HepG2 (cell line): ENCODE measurements around the gene SQSTM1. TPM values are rescaled to one million over a fixed set of nuclear protein-coding genes. Genes with fewer than 3 reads are reported as not detected.

Experiments used
- ARNT2 ChIP-seq: sonication (generic); formaldehyde crosslinking; IDR thresholded peaks from 2 replicates; pipeline ENCODE4 v1.8.0; 2022; ENCODE audit warnings: mild to moderate bottlenecking, low read depth, missing genetic modification reagents, moderate library complexity
- ETV5 ChIP-seq: IDR thresholded peaks from 2 replicates; pipeline ENCODE4 v1.6.1; 2018; ENCODE audit warnings: missing biosample characterization, missing genetic modification reagents, inconsistent platforms, borderline replicate concordance
- FOXO1 ChIP-seq: sonication (generic); formaldehyde crosslinking; IDR thresholded peaks from 2 replicates; pipeline ENCODE4 v1.4.0; 2020; ENCODE audit warnings: missing genetic modification reagents
- HNF4G ChIP-seq, 2 experiments: sonication (generic) in 1 of 2; formaldehyde crosslinking in 1 of 2; IDR thresholded peaks; 2 replicates each; pipeline versions ENCODE4 v1.4.0 to v1.6.1; 2011 to 2020; ENCODE audit warnings: borderline replicate concordance in 2 of 2, low read depth in 2 of 2, mild to moderate bottlenecking in 2 of 2, low read length in 1 of 2, missing genetic modification reagents in 1 of 2, moderate library complexity in 1 of 2
- ISX ChIP-seq: sonication (generic); formaldehyde crosslinking; conservative IDR thresholded peaks from 2 replicates; pipeline ENCODE4 v1.5.0; 2020; ENCODE audit warnings: missing genetic modification reagents
- KDM5A ChIP-seq: fragments of 200-600 bp; sonication (generic); IDR thresholded peaks from 2 replicates; pipeline ENCODE4 v1.7.0; 2018; ENCODE audit warnings: antibody characterized with exemption, mild to moderate bottlenecking, low read length, borderline replicate concordance
- NFIB ChIP-seq: sonication (generic); formaldehyde crosslinking; IDR thresholded peaks from 2 replicates; pipeline ENCODE4 v1.9.0; 2021; ENCODE audit warnings: missing genetic modification reagents, mild to moderate bottlenecking, borderline replicate concordance
- RFXANK ChIP-seq: IDR thresholded peaks from 2 replicates; pipeline ENCODE4 v1.6.1; 2016
- SRSF9 ChIP-seq: fragments of 200-400 bp; formaldehyde crosslinking; IDR thresholded peaks from 2 replicates; pipeline ENCODE4 v1.6.1; 2018; ENCODE audit warnings: borderline replicate concordance, mild to moderate bottlenecking, low read depth, low read length; ENCODE audit not compliant: insufficient read depth, poor library complexity, severe bottlenecking
- STAG1 ChIP-seq: sonication (generic); formaldehyde crosslinking; IDR thresholded peaks from 2 replicates; pipeline ENCODE4 v1.4.0; 2020; ENCODE audit warnings: missing genetic modification reagents
- TFDP1 ChIP-seq: IDR thresholded peaks from 2 replicates; pipeline ENCODE4 v1.6.1; 2016; ENCODE audit warnings: missing compliant biosample characterization, missing genetic modification reagents, borderline replicate concordance
- ZIK1 ChIP-seq: sonication (generic); formaldehyde crosslinking; IDR thresholded peaks from 2 replicates; pipeline ENCODE4 v1.5.0; 2020; ENCODE audit warnings: mild to moderate bottlenecking, low read depth, missing genetic modification reagents, borderline replicate concordance
- ZNF460 ChIP-seq: sonication (generic); formaldehyde crosslinking; IDR thresholded peaks from 2 replicates; pipeline ENCODE4 v1.5.1; 2020; ENCODE audit warnings: missing genetic modification reagents, mild to moderate bottlenecking, borderline replicate concordance
- ZNF570 ChIP-seq: sonication (generic); formaldehyde crosslinking; IDR thresholded peaks from 2 replicates; pipeline ENCODE4 v1.4.0; 2020; ENCODE audit warnings: mild to moderate bottlenecking, missing genetic modification reagents, borderline replicate concordance
- ZNF670 ChIP-seq: sonication (generic); formaldehyde crosslinking; IDR thresholded peaks from 2 replicates; pipeline ENCODE4 v1.8.0; 2022; ENCODE audit warnings: mild to moderate bottlenecking, missing genetic modification reagents, borderline replicate concordance
- polyA plus RNA-seq, 8 experiments: library from polyadenylated mRNA; depleted of rRNA in 3 of 8; stranded (reverse) in 7 of 8; unstranded in 1 of 8; fragments of >200 nt; fragmentation: Illumina TruSeq in 4 of 8; extraction: Trizol in 4 of 8; gene quantifications; 2 replicates each; pipeline versions ENCODE4 v1.2.1 to v1.2.3, GENCODE V29; 2011 to 2016; ENCODE audit warnings: low read depth in 4 of 8, missing spikeins in 1 of 8, mixed read lengths in 1 of 8; ENCODE audit not compliant: insufficient read depth in 1 of 8
- total RNA-seq, 5 experiments: library from RNA; depleted of rRNA; stranded (reverse); fragments of >200 nt; fragmentation: Illumina TruSeq; extraction: Trizol; gene quantifications; 2 replicates each; pipeline ENCODE4 v1.2.3, GENCODE V29; 2016; ENCODE audit warnings: low read depth in 1 of 5
- TF ChIP-seq, protein P1 (sequence below): sonication (generic); formaldehyde crosslinking; IDR thresholded peaks from 2 replicates; pipeline ENCODE4 v1.4.0; 2020; ENCODE audit warnings: missing genetic modification reagents
- TF ChIP-seq, protein P2 (sequence below): sonication (generic); formaldehyde crosslinking; IDR thresholded peaks from 2 replicates; pipeline ENCODE4 v1.4.0; 2020; ENCODE audit warnings: missing genetic modification reagents

Gene SQSTM1
- total and polyA plus RNA-seq, 2 of the 13 experiments (the other 11 are each of a cell fraction or from before 2014, with no cell fraction given): 90.9 to 160 TPM

- TF ChIP-seq TFDP1 (CRISPR knock-in tag) (peak; percentile 49; the same call in 1 of the 2 replicates), SRSF9 (no peak), STAG1 (CRISPR knock-in tag) (peak; percentile 70), HNF4G (IDR thresholded peaks at IDR 0.05; ENCODE audit: borderline replicate concordance, low read depth, low read length) (no peak), HNF4G (CRISPR knock-in tag; IDR thresholded peaks at IDR 0.05; ENCODE audit: borderline replicate concordance, low read depth) (no peak), ETV5 (CRISPR knock-in tag) (peak; percentile 54; the same call in 1 of the 2 replicates), NFIB (CRISPR knock-in tag) (no peak), ZIK1 (CRISPR knock-in tag) (0 out of 2 replicates have a peak, but pooled peaks have one; percentile 27), ZNF460 (CRISPR knock-in tag) (no peak), RFXANK (CRISPR knock-in tag) (no peak), FOXO1 (peak; percentile 30; the same call in 1 of the 2 replicates), ISX (CRISPR knock-in tag) (0 out of 2 replicates have a peak, but pooled peaks have one; percentile 64), KDM5A (no peak), ZNF670 (peak; percentile 42; the same call in 1 of the 2 replicates), ARNT2 (CRISPR knock-in tag) (peak; percentile 87), ZNF570 (no peak)
- TF ChIP-seq, protein P1, sequence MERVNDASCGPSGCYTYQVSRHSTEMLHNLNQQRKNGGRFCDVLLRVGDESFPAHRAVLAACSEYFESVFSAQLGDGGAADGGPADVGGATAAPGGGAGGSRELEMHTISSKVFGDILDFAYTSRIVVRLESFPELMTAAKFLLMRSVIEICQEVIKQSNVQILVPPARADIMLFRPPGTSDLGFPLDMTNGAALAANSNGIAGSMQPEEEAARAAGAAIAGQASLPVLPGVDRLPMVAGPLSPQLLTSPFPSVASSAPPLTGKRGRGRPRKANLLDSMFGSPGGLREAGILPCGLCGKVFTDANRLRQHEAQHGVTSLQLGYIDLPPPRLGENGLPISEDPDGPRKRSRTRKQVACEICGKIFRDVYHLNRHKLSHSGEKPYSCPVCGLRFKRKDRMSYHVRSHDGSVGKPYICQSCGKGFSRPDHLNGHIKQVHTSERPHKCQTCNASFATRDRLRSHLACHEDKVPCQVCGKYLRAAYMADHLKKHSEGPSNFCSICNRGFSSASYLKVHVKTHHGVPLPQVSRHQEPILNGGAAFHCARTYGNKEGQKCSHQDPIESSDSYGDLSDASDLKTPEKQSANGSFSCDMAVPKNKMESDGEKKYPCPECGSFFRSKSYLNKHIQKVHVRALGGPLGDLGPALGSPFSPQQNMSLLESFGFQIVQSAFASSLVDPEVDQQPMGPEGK (CRISPR knock-in tag): peak; percentile 43
- TF ChIP-seq, protein P2, sequence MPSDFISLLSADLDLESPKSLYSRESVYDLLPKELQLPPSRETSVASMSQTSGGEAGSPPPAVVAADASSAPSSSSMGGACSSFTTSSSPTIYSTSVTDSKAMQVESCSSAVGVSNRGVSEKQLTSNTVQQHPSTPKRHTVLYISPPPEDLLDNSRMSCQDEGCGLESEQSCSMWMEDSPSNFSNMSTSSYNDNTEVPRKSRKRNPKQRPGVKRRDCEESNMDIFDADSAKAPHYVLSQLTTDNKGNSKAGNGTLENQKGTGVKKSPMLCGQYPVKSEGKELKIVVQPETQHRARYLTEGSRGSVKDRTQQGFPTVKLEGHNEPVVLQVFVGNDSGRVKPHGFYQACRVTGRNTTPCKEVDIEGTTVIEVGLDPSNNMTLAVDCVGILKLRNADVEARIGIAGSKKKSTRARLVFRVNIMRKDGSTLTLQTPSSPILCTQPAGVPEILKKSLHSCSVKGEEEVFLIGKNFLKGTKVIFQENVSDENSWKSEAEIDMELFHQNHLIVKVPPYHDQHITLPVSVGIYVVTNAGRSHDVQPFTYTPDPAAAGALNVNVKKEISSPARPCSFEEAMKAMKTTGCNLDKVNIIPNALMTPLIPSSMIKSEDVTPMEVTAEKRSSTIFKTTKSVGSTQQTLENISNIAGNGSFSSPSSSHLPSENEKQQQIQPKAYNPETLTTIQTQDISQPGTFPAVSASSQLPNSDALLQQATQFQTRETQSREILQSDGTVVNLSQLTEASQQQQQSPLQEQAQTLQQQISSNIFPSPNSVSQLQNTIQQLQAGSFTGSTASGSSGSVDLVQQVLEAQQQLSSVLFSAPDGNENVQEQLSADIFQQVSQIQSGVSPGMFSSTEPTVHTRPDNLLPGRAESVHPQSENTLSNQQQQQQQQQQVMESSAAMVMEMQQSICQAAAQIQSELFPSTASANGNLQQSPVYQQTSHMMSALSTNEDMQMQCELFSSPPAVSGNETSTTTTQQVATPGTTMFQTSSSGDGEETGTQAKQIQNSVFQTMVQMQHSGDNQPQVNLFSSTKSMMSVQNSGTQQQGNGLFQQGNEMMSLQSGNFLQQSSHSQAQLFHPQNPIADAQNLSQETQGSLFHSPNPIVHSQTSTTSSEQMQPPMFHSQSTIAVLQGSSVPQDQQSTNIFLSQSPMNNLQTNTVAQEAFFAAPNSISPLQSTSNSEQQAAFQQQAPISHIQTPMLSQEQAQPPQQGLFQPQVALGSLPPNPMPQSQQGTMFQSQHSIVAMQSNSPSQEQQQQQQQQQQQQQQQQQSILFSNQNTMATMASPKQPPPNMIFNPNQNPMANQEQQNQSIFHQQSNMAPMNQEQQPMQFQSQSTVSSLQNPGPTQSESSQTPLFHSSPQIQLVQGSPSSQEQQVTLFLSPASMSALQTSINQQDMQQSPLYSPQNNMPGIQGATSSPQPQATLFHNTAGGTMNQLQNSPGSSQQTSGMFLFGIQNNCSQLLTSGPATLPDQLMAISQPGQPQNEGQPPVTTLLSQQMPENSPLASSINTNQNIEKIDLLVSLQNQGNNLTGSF (CRISPR knock-in tag): no peak; the same call in 1 of the 2 replicates
Observed at GRCh38 chr5:179795863-179796833, 24.6 kb upstream of the SQSTM1 start (continued).
